ENCODE measurements around the gene HHIPL2. TPM values are rescaled to one million over a fixed set of nuclear protein-coding genes. Genes with fewer than 3 reads are reported as not detected.

The HHIPL2 gene
- total RNA-seq, 1 donor: 0.72 TPM

GRCh38 chr1:222589462-222590302, 41.8 kb upstream of the HHIPL2 start, which contains the start of gene TAF1A:
TSS of gene TAF1A (minus strand) at chr1:222589933.
- TF ChIP-seq CTCF (IDR thresholded peaks at IDR 0.05; ENCODE audit: extremely low read depth, low read depth, low read length): no peak
- H2AFZ ChIP-seq (ENCODE audit: low read length): peak within 1 kb of the TSS; percentile 89
- H4K20me1 ChIP-seq (ENCODE audit: insufficient read depth, low read length): no peaks in the 10 kb centered on the region
- peaks cover 26% of the 10 kb centered on the region for H3K4me1 ChIP-seq (ENCODE audit: insufficient read depth, low read length)
- peak within 1 kb of the TSS; percentile 83 for H3K27ac ChIP-seq (ENCODE audit: low read depth, low read length)
- H3K79me2 ChIP-seq (ENCODE audit: insufficient read depth, low read length): peaks cover 37% of the 10 kb centered on the region
- H3K27me3 ChIP-seq (ENCODE audit: insufficient read depth, low read length): no peaks in the 10 kb centered on the region
- no peaks in the 10 kb centered on the region for H3K9me3 ChIP-seq (ENCODE audit: low read depth, low read length)
- H3K4me3 ChIP-seq (ENCODE audit: insufficient read depth, low read length): peak within 1 kb of the TSS; percentile 94
- H3K36me3 ChIP-seq (ENCODE audit: insufficient read depth, low read length): peaks cover 15% of the 10 kb centered on the region
- peak within 1 kb of the TSS; percentile 92 for H3K4me2 ChIP-seq (ENCODE audit: insufficient read depth, low read length)
- DNase-seq (ENCODE audit: insufficient read length, low spot score, missing footprints): peak; percentile 84

- Histone ChIP-seq H3K4me2 (ENCODE audit: insufficient read depth, low read length) (peak overlapping the region; percentile 92), H3K9me3 (ENCODE audit: low read depth, low read length) (no peaks in the 10 kb centered on the region), H3K27ac (ENCODE audit: low read depth, low read length) (no peak overlapping the region), H3K4me1 (ENCODE audit: insufficient read depth, low read length) (peaks cover 26% of the 10 kb centered on the region), H2AFZ (ENCODE audit: low read length) (no peak overlapping the region), H4K20me1 (ENCODE audit: insufficient read depth, low read length) (no peaks in the 10 kb centered on the region), H3K36me3 (ENCODE audit: insufficient read depth, low read length) (peaks cover 25% of the 10 kb centered on the region), H3K79me2 (ENCODE audit: insufficient read depth, low read length) (peaks cover 37% of the 10 kb centered on the region), H3K27me3 (ENCODE audit: insufficient read depth, low read length) (no peaks in the 10 kb centered on the region), H3K4me3 (ENCODE audit: insufficient read depth, low read length) (no peak overlapping the region)
- no peak for TF ChIP-seq CTCF (IDR thresholded peaks at IDR 0.05; ENCODE audit: extremely low read depth, low read depth, low read length)
- no peak for DNase-seq (ENCODE audit: insufficient read length, low spot score, missing footprints)
Measured at GRCh38 chr1:222588135-222588534, 40.2 kb upstream of the HHIPL2 start.

- H3K4me2 ChIP-seq (ENCODE audit: insufficient read depth, low read length): no peak overlapping the region
- no peak overlapping the region for H2AFZ ChIP-seq (ENCODE audit: low read length)
- peaks cover 33% of the 10 kb centered on the region for H3K36me3 ChIP-seq (ENCODE audit: insufficient read depth, low read length)
- no peak for DNase-seq (ENCODE audit: insufficient read length, low spot score, missing footprints)
- H3K4me1 ChIP-seq (ENCODE audit: insufficient read depth, low read length): peaks cover 25% of the 10 kb centered on the region
- H3K27ac ChIP-seq (ENCODE audit: low read depth, low read length): no peak overlapping the region
- H4K20me1 ChIP-seq (ENCODE audit: insufficient read depth, low read length): no peaks in the 10 kb centered on the region
- no peak overlapping the region for H3K4me3 ChIP-seq (ENCODE audit: insufficient read depth, low read length)
- no peaks in the 10 kb centered on the region for H3K9me3 ChIP-seq (ENCODE audit: low read depth, low read length)
- no peak for TF ChIP-seq CTCF (IDR thresholded peaks at IDR 0.05; ENCODE audit: extremely low read depth, low read depth, low read length)
- H3K79me2 ChIP-seq (ENCODE audit: insufficient read depth, low read length): peaks cover 41% of the 10 kb centered on the region
- no peaks in the 10 kb centered on the region for H3K27me3 ChIP-seq (ENCODE audit: insufficient read depth, low read length)
Measured at GRCh38 chr1:222586842-222587241, 38.9 kb upstream of the HHIPL2 start.

- H2AFZ ChIP-seq (ENCODE audit: low read length): no peak overlapping the region
- TF ChIP-seq CTCF (IDR thresholded peaks at IDR 0.05; ENCODE audit: extremely low read depth, low read depth, low read length): no peak
- peaks cover 24% of the 10 kb centered on the region for H3K79me2 ChIP-seq (ENCODE audit: insufficient read depth, low read length)
- no peak overlapping the region for H3K4me2 ChIP-seq (ENCODE audit: insufficient read depth, low read length)
- DNase-seq (ENCODE audit: insufficient read length, low spot score, missing footprints): no peak
- no peak overlapping the region for H3K4me3 ChIP-seq (ENCODE audit: insufficient read depth, low read length)
- H4K20me1 ChIP-seq (ENCODE audit: insufficient read depth, low read length): peaks cover 3% of the 10 kb centered on the region
- H3K36me3 ChIP-seq (ENCODE audit: insufficient read depth, low read length): peaks cover 33% of the 10 kb centered on the region
- no peaks in the 10 kb centered on the region for H3K27me3 ChIP-seq (ENCODE audit: insufficient read depth, low read length)
- no peaks in the 10 kb centered on the region for H3K9me3 ChIP-seq (ENCODE audit: low read depth, low read length)
- peaks cover 7% of the 10 kb centered on the region for H3K4me1 ChIP-seq (ENCODE audit: insufficient read depth, low read length)
- H3K27ac ChIP-seq (ENCODE audit: low read depth, low read length): no peak overlapping the region
Measured at GRCh38 chr1:222583079-222583478, 35.2 kb upstream of the HHIPL2 start.

Measured in osteoblast (primary cell).